Measurements from ENCODE around the gene RBM44. TPM values are rescaled to one million over a fixed set of nuclear protein-coding genes. Genes with fewer than 3 reads are reported as not detected.
"Not testable (repeated sequence)": the region's sequence is repeated elsewhere in the genome, so short reads cannot be mapped to it uniquely, and the experiment has no call there.

Gene RBM44
- total RNA-seq, 1 experiment from 2014 or later, result 1.0 TPM

DNA sequence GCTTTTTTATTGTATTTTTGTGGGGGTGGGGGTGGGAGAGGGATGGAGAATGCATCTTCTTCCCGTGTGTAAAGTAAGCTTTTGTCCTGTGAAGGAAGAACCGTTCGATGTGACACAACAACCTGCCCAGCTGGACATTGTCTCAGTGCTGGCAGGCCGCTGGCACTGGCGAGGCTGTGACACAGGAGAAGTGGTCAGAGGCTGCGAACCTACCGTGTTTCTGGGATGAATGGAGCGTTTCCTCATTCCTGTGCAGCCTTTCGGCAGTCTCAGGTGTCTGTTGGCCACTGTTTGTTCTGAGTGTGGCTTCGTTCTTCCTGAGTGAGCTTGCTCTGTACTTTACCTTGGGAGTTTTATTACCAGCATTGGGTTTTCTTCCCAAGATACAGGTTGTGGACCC, 68.9 kb downstream of the RBM44 start:
- CTCF ChIA-PET, result interaction anchor here (1.0 kb wide), 1 partner anchor 9 kb away, joined by 3 read pairs; no protein-coding TSS in a partner anchor
- no peaks in the 10 kb centered on the region for H3K9me3 Mint-ChIP-seq (ENCODE audit: low read depth, unreplicated experiment)
- BruUV-seq (replicated peaks), result no TSS peak
- no peak overlapping the region for H3K4me3 Mint-ChIP-seq (ENCODE audit: low read depth, unreplicated experiment)
- peak; percentile 75 for DNase-seq
- H3K27me3 Mint-ChIP-seq (ENCODE audit: unreplicated experiment), result no peaks in the 10 kb centered on the region
- peaks cover 56% of the 10 kb centered on the region for H3K4me1 Mint-ChIP-seq (ENCODE audit: low read depth, unreplicated experiment)
- H3K27ac Mint-ChIP-seq (ENCODE audit: unreplicated experiment), result peak overlapping the region; percentile 3
- intact Hi-C loops (cut with micrococcal nuclease; ENCODE audit: unreplicated experiment), result loop anchor here (10.0 kb wide), 1 partner anchor 57 kb away; no protein-coding TSS in a partner anchor
- peaks cover 21% of the 10 kb centered on the region for H3K36me3 Mint-ChIP-seq (ENCODE audit: insufficient read depth, unreplicated experiment)
- TF ChIP-seq, protein P1, sequence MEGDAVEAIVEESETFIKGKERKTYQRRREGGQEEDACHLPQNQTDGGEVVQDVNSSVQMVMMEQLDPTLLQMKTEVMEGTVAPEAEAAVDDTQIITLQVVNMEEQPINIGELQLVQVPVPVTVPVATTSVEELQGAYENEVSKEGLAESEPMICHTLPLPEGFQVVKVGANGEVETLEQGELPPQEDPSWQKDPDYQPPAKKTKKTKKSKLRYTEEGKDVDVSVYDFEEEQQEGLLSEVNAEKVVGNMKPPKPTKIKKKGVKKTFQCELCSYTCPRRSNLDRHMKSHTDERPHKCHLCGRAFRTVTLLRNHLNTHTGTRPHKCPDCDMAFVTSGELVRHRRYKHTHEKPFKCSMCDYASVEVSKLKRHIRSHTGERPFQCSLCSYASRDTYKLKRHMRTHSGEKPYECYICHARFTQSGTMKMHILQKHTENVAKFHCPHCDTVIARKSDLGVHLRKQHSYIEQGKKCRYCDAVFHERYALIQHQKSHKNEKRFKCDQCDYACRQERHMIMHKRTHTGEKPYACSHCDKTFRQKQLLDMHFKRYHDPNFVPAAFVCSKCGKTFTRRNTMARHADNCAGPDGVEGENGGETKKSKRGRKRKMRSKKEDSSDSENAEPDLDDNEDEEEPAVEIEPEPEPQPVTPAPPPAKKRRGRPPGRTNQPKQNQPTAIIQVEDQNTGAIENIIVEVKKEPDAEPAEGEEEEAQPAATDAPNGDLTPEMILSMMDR (IDR thresholded peaks at IDR 0.05; ENCODE audit: unreplicated experiment), result no peak

DNA sequence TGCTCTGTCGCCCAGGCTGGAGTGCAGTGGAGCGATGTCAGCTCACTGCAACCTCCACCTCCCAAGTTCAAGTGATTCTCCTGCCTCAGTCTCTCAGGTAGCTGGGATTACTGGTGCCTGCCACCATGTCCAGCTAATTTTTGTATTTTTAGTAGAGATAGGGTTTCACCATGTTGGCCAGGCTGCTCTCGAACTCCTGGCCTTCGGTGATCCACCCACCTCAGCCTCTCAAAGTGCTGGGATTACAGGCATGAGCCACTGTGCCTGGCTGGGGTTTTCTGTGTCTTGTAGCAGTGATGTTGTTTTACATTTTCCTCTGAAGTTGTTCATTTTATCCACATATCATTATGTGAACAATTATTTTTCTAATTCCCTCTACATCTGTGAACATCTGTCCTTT, 69.5 kb downstream of the RBM44 start:
- intact Hi-C loops (cut with micrococcal nuclease; ENCODE audit: unreplicated experiment), result loop anchor here (10.0 kb wide), 1 partner anchor 57 kb away; no protein-coding TSS in a partner anchor
- H3K4me3 Mint-ChIP-seq (ENCODE audit: low read depth, unreplicated experiment), result not testable (repeated sequence)

DNA sequence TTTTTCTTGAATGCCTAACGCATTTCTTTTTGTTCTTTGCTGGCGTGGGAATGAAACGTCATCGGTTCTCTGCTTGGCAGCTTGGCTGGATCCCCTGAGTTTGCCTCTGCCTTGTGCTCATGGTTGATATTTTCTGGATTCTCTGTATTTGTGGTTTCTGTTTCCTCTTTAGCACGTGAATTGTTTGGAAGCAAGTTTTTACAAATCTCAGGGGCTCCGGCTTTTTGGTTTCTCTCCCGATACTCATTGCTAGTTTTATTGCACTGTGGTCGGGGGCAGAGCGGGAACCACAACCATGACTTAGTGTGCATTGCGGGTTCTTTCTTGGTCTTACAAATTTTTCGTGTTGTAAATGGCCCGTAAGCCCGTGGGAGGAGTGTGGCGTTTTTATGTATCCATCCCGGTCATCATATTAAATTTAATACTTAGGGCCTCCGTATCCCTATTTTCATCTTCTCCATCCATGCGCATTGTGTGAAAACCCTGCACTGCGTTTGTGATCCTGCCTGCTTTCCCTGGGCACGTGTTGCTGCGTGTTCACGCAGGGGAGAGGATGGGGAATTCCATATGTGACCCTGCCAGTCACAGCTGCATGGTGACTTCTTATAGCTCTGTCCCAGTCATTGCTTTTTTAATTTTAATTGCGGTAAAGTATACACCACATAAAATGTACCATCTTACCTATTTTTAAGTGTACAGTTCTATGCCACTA, 70.2 kb downstream of the RBM44 start:
- Mint-ChIP-seq H3K36me3 (ENCODE audit: insufficient read depth, unreplicated experiment) (peaks cover 15% of the 10 kb centered on the region), H3K27ac (ENCODE audit: unreplicated experiment) (peak overlapping the region; percentile 3), H3K27me3 (ENCODE audit: unreplicated experiment) (no peaks in the 10 kb centered on the region), H3K4me1 (ENCODE audit: low read depth, unreplicated experiment) (peaks cover 56% of the 10 kb centered on the region), H3K9me3 (ENCODE audit: low read depth, unreplicated experiment) (no peaks in the 10 kb centered on the region), H3K4me3 (ENCODE audit: low read depth, unreplicated experiment) (no peak overlapping the region)
- intact Hi-C loops (cut with micrococcal nuclease; ENCODE audit: unreplicated experiment), result loop anchor here (10.0 kb wide), 1 partner anchor 56 kb away; no protein-coding TSS in a partner anchor
- no peak for DNase-seq
- TF ChIP-seq, protein P1 (IDR thresholded peaks at IDR 0.05; ENCODE audit: unreplicated experiment), result no peak
- no TSS peak for BruUV-seq (replicated peaks)
- CTCF ChIA-PET, result no interaction called here

More for the DNA sequence above, 69.5 kb downstream of the RBM44 start:
- H3K27me3 Mint-ChIP-seq (ENCODE audit: unreplicated experiment); BruUV-seq (replicated peaks); H3K9me3 Mint-ChIP-seq (ENCODE audit: low read depth, unreplicated experiment); DNase-seq: not testable (repeated sequence)
- H3K36me3 Mint-ChIP-seq (ENCODE audit: insufficient read depth, unreplicated experiment), result peaks cover 17% of the 10 kb centered on the region
- H3K27ac Mint-ChIP-seq (ENCODE audit: unreplicated experiment), result peak overlapping the region; percentile 3
- H3K4me1 Mint-ChIP-seq (ENCODE audit: low read depth, unreplicated experiment), result peaks cover 56% of the 10 kb centered on the region
- CTCF ChIA-PET, result interaction anchor here (1.0 kb wide), 1 partner anchor 10 kb away, joined by 3 read pairs; no protein-coding TSS in a partner anchor

DNA sequence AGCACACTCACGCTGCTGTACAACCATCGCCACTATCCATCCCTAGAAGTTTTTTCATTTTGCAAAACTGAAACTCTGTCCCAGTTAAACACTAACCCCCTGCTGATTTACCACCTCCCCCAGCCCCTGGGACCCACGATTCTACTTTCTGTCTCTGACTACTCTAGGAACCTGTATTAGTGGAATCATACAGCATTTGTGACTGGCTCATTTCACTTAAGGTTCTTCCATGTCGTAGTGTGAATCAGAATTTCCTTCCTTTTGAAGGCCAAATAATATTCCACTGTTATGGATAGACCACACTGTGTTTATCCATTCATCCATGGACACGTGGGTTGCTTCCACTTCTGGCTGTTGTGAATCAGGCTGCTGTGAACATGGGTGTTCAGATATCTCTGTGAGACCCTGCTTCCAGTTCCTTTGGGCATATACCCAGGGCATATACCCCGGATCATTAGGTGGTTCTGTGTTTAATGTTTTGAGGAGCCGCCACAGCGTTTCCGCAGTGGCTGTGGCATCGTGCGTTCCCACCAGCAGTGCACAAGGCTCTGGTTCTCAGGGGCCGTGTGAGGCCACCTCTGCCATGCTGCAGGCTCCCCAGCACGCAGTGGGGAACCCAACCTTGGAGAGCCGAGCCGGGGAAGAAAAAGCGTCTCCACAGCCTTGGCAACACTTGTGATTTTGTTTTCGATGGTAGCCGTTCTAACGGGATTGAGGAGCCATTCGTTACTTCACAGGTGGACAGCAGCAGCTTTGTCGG, 70.9 kb downstream of the RBM44 start:
- H3K27ac Mint-ChIP-seq (ENCODE audit: unreplicated experiment), result no peak overlapping the region
- CTCF ChIA-PET, result no interaction called here
- BruUV-seq (replicated peaks), result no TSS peak
- TF ChIP-seq, protein P1 (IDR thresholded peaks at IDR 0.05; ENCODE audit: unreplicated experiment), result no peak
- H3K36me3 Mint-ChIP-seq (ENCODE audit: insufficient read depth, unreplicated experiment), result peaks cover 8% of the 10 kb centered on the region
- no peak for DNase-seq
- H3K4me1 Mint-ChIP-seq (ENCODE audit: low read depth, unreplicated experiment), result peaks cover 50% of the 10 kb centered on the region
- H3K27me3 Mint-ChIP-seq (ENCODE audit: unreplicated experiment), result no peaks in the 10 kb centered on the region
- intact Hi-C loops (cut with micrococcal nuclease; ENCODE audit: unreplicated experiment), result loop anchor here (10.0 kb wide), 1 partner anchor 55 kb away; no protein-coding TSS in a partner anchor
- H3K9me3 Mint-ChIP-seq (ENCODE audit: low read depth, unreplicated experiment), result no peaks in the 10 kb centered on the region
- no peak overlapping the region for H3K4me3 Mint-ChIP-seq (ENCODE audit: low read depth, unreplicated experiment)
